Caco-2 (cell line): ENCODE measurements around the gene CFAP45. TPM values are rescaled to one million over a fixed set of nuclear protein-coding genes. Genes with fewer than 3 reads are reported as not detected.

Source experiments
- BruUV-seq: library from RNA; stranded (reverse); fragments of 400-500 nt; replicated peaks from 2 replicates; lab custom pipeline; 2021; lab: Mats Ljungman, UMichigan
- CTCF ChIA-PET: fragments of 300-600 bp; sonication (Branson Sonifier 250); formaldehyde crosslinking; loops from one replicate; lab custom pipeline; 2022; ENCODE audit warnings: antibody characterized with exemption; lab: Charles Lee
- POLR2A ChIA-PET: fragments of 300-600 bp; sonication (Branson Sonifier 250); formaldehyde crosslinking; loops from one replicate; lab custom pipeline; 2022; ENCODE audit warnings: antibody characterized with exemption; lab: Charles Lee
- DNase-seq, 2 experiments: peaks; one replicate each; pipeline versions ENCODE4 v3.0.0 to v3.0.0-alpha.2; 2020 to 2022
- H3K27me3 ChIP-seq: replicated peaks from 2 replicates; pipeline ENCODE4 v1.6.0; 2011; ENCODE audit warnings: low read length; ENCODE audit not compliant: control insufficient read depth, insufficient read depth
- H3K36me3 ChIP-seq: 2 replicates; pipeline ENCODE4 v1.5.1; 2011; ENCODE audit warnings: low read length; ENCODE audit not compliant: control insufficient read depth, insufficient read depth
- H3K4me1 ChIP-seq: fragments of 250-450 bp; sonication (Bioruptor Pico); 2 replicates; pipeline ENCODE4 v1.5.1; 2020; ENCODE audit warnings: mild to moderate bottlenecking
- H3K4me3 ChIP-seq: 2 replicates; pipeline ENCODE4 v1.5.1; 2011; ENCODE audit warnings: low read depth, mild to moderate bottlenecking, control low read depth, low read length
- H3K9me3 ChIP-seq: fragments of 250-450 bp; sonication (Bioruptor Pico); 2 replicates; pipeline ENCODE4 v1.5.1; 2020; ENCODE audit warnings: mild to moderate bottlenecking, moderate library complexity
- H3K27ac Mint-ChIP-seq: one replicate; pipeline ENCODE4 v1.8.0; 2022; ENCODE audit warnings: mixed read lengths; ENCODE audit not compliant: unreplicated experiment
- H3K27me3 Mint-ChIP-seq: one replicate; pipeline ENCODE4 v1.8.0; 2022; ENCODE audit warnings: mixed read lengths; ENCODE audit not compliant: insufficient read depth, unreplicated experiment
- H3K36me3 Mint-ChIP-seq: one replicate; pipeline ENCODE4 v1.8.0; 2022; ENCODE audit warnings: mild to moderate bottlenecking, mixed read lengths; ENCODE audit not compliant: insufficient read depth, unreplicated experiment
- H3K4me1 Mint-ChIP-seq: one replicate; pipeline ENCODE4 v1.8.0; 2022; ENCODE audit warnings: low read depth, mixed read lengths; ENCODE audit not compliant: unreplicated experiment
- H3K4me3 Mint-ChIP-seq: one replicate; pipeline ENCODE4 v1.8.0; 2022; ENCODE audit warnings: mild to moderate bottlenecking, moderate library complexity, mixed read lengths; ENCODE audit not compliant: unreplicated experiment
- H3K9me3 Mint-ChIP-seq: one replicate; pipeline ENCODE4 v1.8.0; 2022; ENCODE audit warnings: mixed read lengths; ENCODE audit not compliant: unreplicated experiment
- CTCF ChIP-seq, 2 experiments: fragments of 200-600 bp in 1 of 2; IDR thresholded peaks; 1 replicate in 1 of 2; 2 replicates in 1 of 2; pipeline versions ENCODE4 v1.5.1 to v1.8.0; 2011 to 2022; ENCODE audit warnings: antibody characterized with exemption in 1 of 2, control low read depth in 1 of 2, inconsistent platforms in 1 of 2, low read depth in 1 of 2, low read length in 1 of 2, mild to moderate bottlenecking in 1 of 2, moderate library complexity in 1 of 2; ENCODE audit not compliant: insufficient read depth in 1 of 2, severe bottlenecking in 1 of 2, unreplicated experiment in 1 of 2
- intact Hi-C: fragments of 100-400 bp; cut with micrococcal nuclease; formaldehyde crosslinking; loops from one replicate; pipeline ENCODE4 v1.10.0; 2022; ENCODE audit not compliant: unreplicated experiment
- total RNA-seq: library from RNA; stranded (reverse); gene quantifications from 2 replicates; pipeline ENCODE4 v1.2.3, GENCODE V29; 2022

The CFAP45 gene
- total RNA-seq, 1 experiment from 2014 or later, result 1.1 TPM

GRCh38 chr1:159946242-159947187, 46.5 kb upstream of the CFAP45 start:
- Histone ChIP-seq H3K4me3 (peak overlapping the region; percentile 50), H3K27me3 (no peaks in the 10 kb centered on the region), H3K9me3 (no peaks in the 10 kb centered on the region), H3K36me3 (no peaks in the 10 kb centered on the region), H3K4me1 (peaks cover 56% of the 10 kb centered on the region)
- no peaks in the 10 kb centered on the region for H3K27me3 Mint-ChIP-seq
- peaks cover 62% of the 10 kb centered on the region for H3K4me1 Mint-ChIP-seq
- H3K36me3 Mint-ChIP-seq, result no peaks in the 10 kb centered on the region
- POLR2A ChIA-PET, result interaction anchor here (0.5 to 1.3 kb wide), 4 partner anchors 11 to 147 kb away, joined by 3 to 4 read pairs (median 3); no protein-coding TSS in a partner anchor
- H3K4me3 Mint-ChIP-seq, result peak overlapping the region; percentile 83
- no peak for DNase-seq
- BruUV-seq, result TSS peak; percentile 57
- TF ChIP-seq CTCF (IDR thresholded peaks at IDR 0.05; ENCODE audit: insufficient read depth in 1 of 2, low read depth in 1 of 2, low read length in 1 of 2, severe bottlenecking in 1 of 2, unreplicated experiment in 1 of 2), result no peak
- CTCF ChIA-PET, result interaction anchor here (0.6 to 1.8 kb wide), 16 partner anchors 8 to 247 kb away, joined by 3 to 34 read pairs (median 6); partner anchors contain the start of genes CFAP45, DUSP23 and SLAMF9
- peak overlapping the region; percentile 68 for H3K27ac Mint-ChIP-seq
- intact Hi-C loops, result no loop called here
- H3K9me3 Mint-ChIP-seq, result no peaks in the 10 kb centered on the region

- Mint-ChIP-seq H3K27me3 (no peaks in the 10 kb centered on the region), H3K36me3 (no peaks in the 10 kb centered on the region), H3K27ac (peak within 1 kb of the TSS; percentile 68), H3K4me3 (peak within 1 kb of the TSS; percentile 83), H3K4me1 (peaks cover 61% of the 10 kb centered on the region), H3K9me3 (no peaks in the 10 kb centered on the region)
- CTCF ChIA-PET, result interaction anchor here (0.6 to 1.8 kb wide), 16 partner anchors 9 to 248 kb away, joined by 3 to 34 read pairs (median 6); partner anchors contain the start of genes CFAP45, DUSP23 and SLAMF9
- Histone ChIP-seq H3K27me3 (no peaks in the 10 kb centered on the region), H3K4me3 (peak within 1 kb of the TSS; percentile 50), H3K9me3 (no peaks in the 10 kb centered on the region), H3K4me1 (peaks cover 56% of the 10 kb centered on the region), H3K36me3 (no peaks in the 10 kb centered on the region)
- POLR2A ChIA-PET, result interaction anchor here (0.6 to 1.3 kb wide), 3 partner anchors 12 to 146 kb away, joined by 3 to 4 read pairs (median 3); no protein-coding TSS in a partner anchor
- intact Hi-C loops, result loop anchor here (1.0 to 2.0 kb wide), 4 partner anchors 9 to 147 kb away; no protein-coding TSS in a partner anchor
- peak; percentile 74 to 80 for TF ChIP-seq CTCF (IDR thresholded peaks at IDR 0.05; ENCODE audit: insufficient read depth in 1 of 2, low read depth in 1 of 2, low read length in 1 of 2, severe bottlenecking in 1 of 2, unreplicated experiment in 1 of 2)
- BruUV-seq, result no TSS peak
- DNase-seq, result peak; percentile 95 to 97
Observed at GRCh38 chr1:159945483-159946241, 45.7 kb upstream of the CFAP45 start, which contains the start of gene IGSF9. Gene IGSF9 (minus strand): TSS chr1:159945613. CDS start chr1:159943454, 2,159 bp downstream.
